Brain microvascular endothelial cell (primary cell): ENCODE data around the gene GORASP1.

Source experiments
- DNase-seq: peaks from one replicate; pipeline ENCODE4 v3.0.0-alpha.2; 2020
- H3K27ac ChIP-seq: fragments of 250-450 bp; sonication (Bioruptor Pico); 2 replicates; pipeline ENCODE4 v1.5.1; 2020; ENCODE audit warnings: mild to moderate bottlenecking, moderate library complexity
- H3K27me3 ChIP-seq: fragments of 250-450 bp; sonication (Bioruptor Pico); replicated peaks from 2 replicates; pipeline ENCODE4 v1.5.1; 2020; ENCODE audit warnings: mild to moderate bottlenecking
- H3K36me3 ChIP-seq: fragments of 250-450 bp; sonication (Bioruptor Pico); replicated peaks from 2 replicates; pipeline ENCODE4 v1.5.1; 2020; ENCODE audit warnings: mild to moderate bottlenecking
- H3K4me3 ChIP-seq: 2 replicates; pipeline ENCODE4 v1.5.1; 2011; ENCODE audit warnings: low read depth, mild to moderate bottlenecking, control low read depth, low read length, moderate library complexity
- in situ Hi-C: cut with HindIII; loops from 2 replicates; pipeline ENCODE4 v1.10.0; 2017; ENCODE audit warnings: low sequenced_read_pairs, low pct_ligation_motif_present
- TF ChIP-seq, protein P1 (sequence below): IDR thresholded peaks from 2 replicates; pipeline ENCODE4 v1.5.1; 2011; ENCODE audit warnings: low read depth, mild to moderate bottlenecking, moderate library complexity, low read length, control low read depth, inconsistent platforms; ENCODE audit errors: missing control alignments

The GORASP1 gene

DNA sequence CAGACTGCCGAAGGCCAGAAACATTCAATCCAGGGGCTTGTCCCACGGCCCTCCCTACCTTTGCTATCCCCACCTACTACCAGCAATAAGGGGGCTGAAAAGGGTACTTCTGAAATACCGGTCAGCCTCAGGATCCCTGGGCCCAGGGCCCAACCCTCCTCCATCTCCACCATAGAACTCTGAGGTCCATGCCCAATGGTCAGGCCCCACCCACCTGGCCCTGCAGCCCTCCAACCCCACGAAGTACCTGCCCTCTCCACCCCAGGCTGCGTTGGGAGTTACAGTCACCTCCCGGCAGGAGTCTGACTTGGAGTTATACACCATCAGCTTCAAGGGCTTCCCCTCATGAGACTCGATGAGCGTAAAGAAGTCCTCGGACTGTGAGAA lies 6.9 kb downstream of the GORASP1 start:
- TF ChIP-seq, protein P1, sequence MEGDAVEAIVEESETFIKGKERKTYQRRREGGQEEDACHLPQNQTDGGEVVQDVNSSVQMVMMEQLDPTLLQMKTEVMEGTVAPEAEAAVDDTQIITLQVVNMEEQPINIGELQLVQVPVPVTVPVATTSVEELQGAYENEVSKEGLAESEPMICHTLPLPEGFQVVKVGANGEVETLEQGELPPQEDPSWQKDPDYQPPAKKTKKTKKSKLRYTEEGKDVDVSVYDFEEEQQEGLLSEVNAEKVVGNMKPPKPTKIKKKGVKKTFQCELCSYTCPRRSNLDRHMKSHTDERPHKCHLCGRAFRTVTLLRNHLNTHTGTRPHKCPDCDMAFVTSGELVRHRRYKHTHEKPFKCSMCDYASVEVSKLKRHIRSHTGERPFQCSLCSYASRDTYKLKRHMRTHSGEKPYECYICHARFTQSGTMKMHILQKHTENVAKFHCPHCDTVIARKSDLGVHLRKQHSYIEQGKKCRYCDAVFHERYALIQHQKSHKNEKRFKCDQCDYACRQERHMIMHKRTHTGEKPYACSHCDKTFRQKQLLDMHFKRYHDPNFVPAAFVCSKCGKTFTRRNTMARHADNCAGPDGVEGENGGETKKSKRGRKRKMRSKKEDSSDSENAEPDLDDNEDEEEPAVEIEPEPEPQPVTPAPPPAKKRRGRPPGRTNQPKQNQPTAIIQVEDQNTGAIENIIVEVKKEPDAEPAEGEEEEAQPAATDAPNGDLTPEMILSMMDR = no peak
- no peak overlapping the region for H3K27ac ChIP-seq
- no peaks in the 10 kb centered on the region for H3K27me3 ChIP-seq
- in situ Hi-C loops = loop anchor here (25.0 kb wide), 1 partner anchor 187 kb away; the partner anchor contains the start of gene CX3CR1
- no peak for DNase-seq
- H3K4me3 ChIP-seq = no peak overlapping the region
- peaks cover 36% of the 10 kb centered on the region for H3K36me3 ChIP-seq

- TF ChIP-seq, protein P1 = no peak
- Histone ChIP-seq H3K27ac (no peak overlapping the region), H3K36me3 (peaks cover 36% of the 10 kb centered on the region), H3K4me3 (no peak overlapping the region), H3K27me3 (no peaks in the 10 kb centered on the region)
- in situ Hi-C loops = loop anchor here (25.0 kb wide), 1 partner anchor 187 kb away; the partner anchor contains the start of gene CX3CR1
- DNase-seq = no peak
Measured at GRCh38 chr3:39099738-39100499, 7.5 kb downstream of the GORASP1 start.

DNA sequence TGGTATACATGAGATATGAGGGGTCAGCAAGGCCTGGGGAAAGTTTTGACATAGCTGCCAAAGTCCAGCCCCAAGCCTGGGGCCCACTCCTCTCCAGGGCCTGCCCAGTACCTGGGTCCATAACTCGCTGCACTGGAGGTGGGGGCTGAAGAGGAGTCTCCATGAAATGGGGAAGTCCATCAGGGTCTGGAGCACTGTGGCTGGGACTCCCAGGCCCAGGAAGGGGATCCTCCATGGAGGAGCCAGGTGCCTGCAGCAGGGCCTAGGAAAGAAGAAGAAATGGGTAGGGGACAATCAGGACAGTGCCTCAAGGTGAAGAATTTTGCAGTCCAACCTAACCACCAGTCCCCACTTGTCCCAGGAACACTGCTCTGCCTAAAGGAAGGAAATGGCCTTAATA lies 8.2 kb downstream of the GORASP1 start:
- TF ChIP-seq, protein P1 = no peak
- Histone ChIP-seq H3K36me3 (peaks cover 42% of the 10 kb centered on the region), H3K27me3 (no peaks in the 10 kb centered on the region), H3K27ac (no peak overlapping the region), H3K4me3 (no peak overlapping the region)
- in situ Hi-C loops = no loop called here
- no peak for DNase-seq

- DNase-seq = no peak
- Histone ChIP-seq H3K27me3 (no peaks in the 10 kb centered on the region), H3K36me3 (peaks cover 47% of the 10 kb centered on the region), H3K4me3 (no peak overlapping the region), H3K27ac (no peak overlapping the region)
- in situ Hi-C loops = no loop called here
- TF ChIP-seq, protein P1 = no peak
Measured at GRCh38 chr3:39098473-39099000, 8.9 kb downstream of the GORASP1 start.

DNA sequence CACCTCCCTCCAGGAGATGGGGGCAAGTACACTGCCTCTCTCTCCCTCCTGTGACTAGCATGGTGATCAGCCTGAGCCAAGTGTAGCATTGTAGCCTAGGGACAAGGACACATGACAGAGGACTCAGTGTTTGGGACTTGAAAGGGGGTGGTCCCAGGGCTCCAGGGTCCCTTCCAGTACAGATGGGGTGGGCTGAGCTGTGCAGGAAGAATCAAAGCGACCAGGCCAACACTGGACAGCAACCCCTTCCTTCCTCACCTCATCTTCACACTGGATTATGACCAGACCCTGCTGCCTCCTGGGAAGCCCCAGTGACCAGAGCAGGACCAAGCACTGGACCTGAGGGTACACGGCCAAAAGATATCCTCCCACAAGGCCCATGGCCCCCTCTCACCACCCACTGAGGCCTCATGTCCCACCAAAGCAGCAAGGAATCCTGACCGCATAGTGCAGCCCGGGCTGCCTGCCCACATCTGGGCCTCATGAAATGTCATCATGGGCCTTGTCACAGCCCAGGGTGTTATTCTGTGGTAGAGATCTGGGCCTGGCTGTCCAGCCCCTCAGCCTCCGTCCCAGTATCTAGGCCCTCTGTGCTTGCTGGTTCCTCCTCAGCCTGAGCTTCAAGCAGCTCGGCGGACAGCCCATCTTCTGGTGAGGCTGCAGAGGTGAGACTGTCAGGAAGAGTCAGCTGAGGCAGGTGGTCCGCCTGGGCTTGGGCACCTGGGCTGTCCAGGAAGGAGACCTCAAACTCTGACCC lies 9.5 kb downstream of the GORASP1 start:
- H3K27ac ChIP-seq = no peak overlapping the region
- no peak overlapping the region for H3K4me3 ChIP-seq
- TF ChIP-seq, protein P1 = no peak
- H3K27me3 ChIP-seq = no peaks in the 10 kb centered on the region
- DNase-seq = no peak
- in situ Hi-C loops = no loop called here
- H3K36me3 ChIP-seq = peaks cover 49% of the 10 kb centered on the region
